ENCODE data around the gene COMMD1. TPM values are rescaled to one million over a fixed set of nuclear protein-coding genes. Genes with fewer than 3 reads are reported as not detected.

The COMMD1 gene
- total and polyA plus RNA-seq, 4 donors: 43.1 to 73.0 (median 57.2) TPM

GRCh38 chr2:61959381-61960293, 54.2 kb downstream of the COMMD1 start:
- no peaks in the 10 kb centered on the region for H3K27me3 ChIP-seq (ENCODE audit: control insufficient read depth, insufficient read depth, low read length)
- H3K4me1 ChIP-seq (ENCODE audit: control insufficient read depth, insufficient read depth, low read length): no peaks in the 10 kb centered on the region
- H3K9me3 ChIP-seq (ENCODE audit: control insufficient read depth, insufficient read depth, low read length): no peaks in the 10 kb centered on the region

DNA sequence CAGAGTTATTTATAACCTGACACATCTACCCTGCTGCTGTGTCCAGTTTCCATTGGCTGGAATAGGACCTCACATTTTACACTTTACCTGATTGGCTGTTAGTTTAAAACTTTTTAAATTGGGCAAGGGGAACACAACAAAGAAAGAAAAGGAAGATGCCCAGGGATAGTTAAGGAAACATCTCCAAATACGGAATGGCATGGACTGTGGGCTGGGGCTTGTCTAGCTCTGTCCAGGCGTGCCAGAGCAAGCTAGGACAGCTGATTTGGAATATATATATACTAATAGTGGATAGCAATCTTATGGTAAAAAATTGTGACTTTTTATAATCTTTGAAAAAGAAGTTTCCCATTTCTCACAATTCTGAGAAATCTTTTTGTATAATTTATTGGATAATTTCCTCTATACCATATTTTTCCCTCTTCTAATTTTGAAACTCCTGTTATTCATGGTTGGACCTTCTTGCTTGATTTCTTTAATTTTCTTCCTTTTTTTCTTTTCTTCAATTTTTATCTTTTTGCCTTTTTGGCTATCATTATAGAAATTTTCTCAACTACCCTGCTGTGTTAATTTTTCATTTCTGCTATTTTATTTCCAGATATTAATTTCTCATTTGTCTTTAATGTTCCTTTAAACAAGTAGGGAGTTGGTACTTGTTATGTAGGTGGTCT, 55.9 kb downstream of the COMMD1 start:
- no peak overlapping the region for H3K4me3 ChIP-seq (ENCODE audit: low read depth, low read length)
- no peaks in the 10 kb centered on the region for H3K27me3 ChIP-seq (ENCODE audit: control insufficient read depth, insufficient read depth, low read length)
- no peaks in the 10 kb centered on the region for H3K9me3 ChIP-seq (ENCODE audit: control insufficient read depth, insufficient read depth, low read length)
- no peaks in the 10 kb centered on the region for H3K4me1 ChIP-seq (ENCODE audit: control insufficient read depth, insufficient read depth, low read length)
- WGBS (ENCODE audit: insufficient coverage): 100% methylated on average over 1 of the region's 2 CpGs
- no peak overlapping the region for H3K27ac ChIP-seq (ENCODE audit: low read depth, low read length)
- no peak for DNase-seq (ENCODE audit: low read depth in 4 of 6, low spot score in 6 of 6)
- no peaks in the 10 kb centered on the region for H3K36me3 ChIP-seq (ENCODE audit: control insufficient read depth, insufficient read depth, low read length)

More at GRCh38 chr2:61959381-61960293, 54.2 kb downstream of the COMMD1 start:
- WGBS (ENCODE audit: insufficient coverage): 78% methylated on average over 1 of the region's 7 CpGs
- Histone ChIP-seq H3K27ac (ENCODE audit: low read depth, low read length) (no peak overlapping the region), H3K36me3 (ENCODE audit: control insufficient read depth, insufficient read depth, low read length) (no peaks in the 10 kb centered on the region), H3K4me3 (ENCODE audit: low read depth, low read length) (no peak overlapping the region)
- DNase-seq (ENCODE audit: low read depth in 4 of 6, low spot score in 6 of 6): no peak

GRCh38 chr2:61962095-61962984, 56.9 kb downstream of the COMMD1 start:
- Histone ChIP-seq H3K9me3 (ENCODE audit: control insufficient read depth, insufficient read depth, low read length) (no peaks in the 10 kb centered on the region), H3K4me3 (ENCODE audit: low read depth, low read length) (no peak overlapping the region), H3K4me1 (ENCODE audit: control insufficient read depth, insufficient read depth, low read length) (no peaks in the 10 kb centered on the region), H3K27ac (ENCODE audit: low read depth, low read length) (no peak overlapping the region), H3K27me3 (ENCODE audit: control insufficient read depth, insufficient read depth, low read length) (no peaks in the 10 kb centered on the region), H3K36me3 (ENCODE audit: control insufficient read depth, insufficient read depth, low read length) (no peaks in the 10 kb centered on the region)
- WGBS (ENCODE audit: insufficient coverage): no CpG with 5 or more reads among the region's 5 CpGs
- no peak for DNase-seq (ENCODE audit: low read depth in 4 of 6, low spot score in 6 of 6)

DNA sequence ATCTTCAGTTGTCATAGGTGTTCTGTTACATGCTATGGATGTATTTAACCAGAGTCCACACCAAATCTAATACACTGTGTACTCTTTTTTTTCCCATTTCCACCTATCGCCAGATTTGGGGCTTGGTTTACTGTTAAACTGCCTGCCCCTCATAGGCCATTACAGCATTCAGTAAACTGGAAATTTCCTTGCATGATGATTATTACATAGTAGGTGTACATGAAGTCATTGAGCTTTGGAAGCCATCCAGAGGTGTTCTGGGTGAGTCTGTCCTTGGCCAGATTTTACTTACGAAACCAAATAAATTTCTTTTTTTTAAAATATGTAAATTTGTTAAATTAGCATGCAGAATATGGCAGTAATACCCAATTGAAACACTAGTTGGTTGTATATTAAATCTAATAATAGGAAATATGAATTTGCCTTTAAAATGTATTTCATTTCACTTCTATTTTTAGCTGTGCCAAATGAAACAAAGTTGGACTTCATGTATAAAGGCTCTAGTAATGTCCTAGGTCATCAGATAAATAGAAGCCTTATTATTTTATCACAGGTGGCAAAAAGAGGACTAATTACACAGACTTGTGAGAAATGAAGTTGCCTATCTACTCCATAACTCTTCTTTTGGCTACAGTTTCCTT, 60.7 kb downstream of the COMMD1 start:
- H3K9me3 ChIP-seq (ENCODE audit: control insufficient read depth, insufficient read depth, low read length): no peaks in the 10 kb centered on the region
- no peaks in the 10 kb centered on the region for H3K4me1 ChIP-seq (ENCODE audit: control insufficient read depth, insufficient read depth, low read length)
- no peak for DNase-seq (ENCODE audit: low read depth in 4 of 6, low spot score in 6 of 6)
- H3K27ac ChIP-seq (ENCODE audit: low read depth, low read length): no peak overlapping the region
- no peaks in the 10 kb centered on the region for H3K36me3 ChIP-seq (ENCODE audit: control insufficient read depth, insufficient read depth, low read length)
- no peaks in the 10 kb centered on the region for H3K27me3 ChIP-seq (ENCODE audit: control insufficient read depth, insufficient read depth, low read length)
- no peak overlapping the region for H3K4me3 ChIP-seq (ENCODE audit: low read depth, low read length)
- no CpG with 5 or more reads among the region's 2 CpGs for whole genome bisulfite sequencing (ENCODE audit: insufficient coverage)

DNA sequence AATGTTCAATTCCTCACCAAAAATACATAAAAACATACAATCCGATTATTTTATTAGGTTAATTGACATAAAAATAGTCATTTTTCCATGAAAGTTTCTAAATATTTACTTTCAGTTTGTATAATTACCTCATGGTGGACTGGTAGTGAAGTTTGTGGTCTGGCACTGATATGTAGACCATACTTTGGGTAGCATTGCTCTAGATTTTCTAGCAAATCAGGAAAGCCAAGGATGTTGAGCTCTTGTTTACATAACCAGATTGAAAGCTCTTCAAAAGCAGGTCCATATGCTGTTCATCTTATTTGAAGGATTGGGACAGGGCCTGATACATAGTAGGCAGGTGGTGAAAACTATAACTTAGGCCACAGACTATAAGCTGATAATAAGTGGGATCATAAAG, 61.8 kb downstream of the COMMD1 start:
- no peak overlapping the region for H3K27ac ChIP-seq (ENCODE audit: low read depth, low read length)
- WGBS (ENCODE audit: insufficient coverage): no CpG with 5 or more reads among the region's 1 CpG
- no peaks in the 10 kb centered on the region for H3K4me1 ChIP-seq (ENCODE audit: control insufficient read depth, insufficient read depth, low read length)
- H3K9me3 ChIP-seq (ENCODE audit: control insufficient read depth, insufficient read depth, low read length): no peaks in the 10 kb centered on the region
- H3K27me3 ChIP-seq (ENCODE audit: control insufficient read depth, insufficient read depth, low read length): no peaks in the 10 kb centered on the region
- no peak overlapping the region for H3K4me3 ChIP-seq (ENCODE audit: low read depth, low read length)
- H3K36me3 ChIP-seq (ENCODE audit: control insufficient read depth, insufficient read depth, low read length): no peaks in the 10 kb centered on the region
- DNase-seq (ENCODE audit: low read depth in 4 of 6, low spot score in 6 of 6): no peak

DNA sequence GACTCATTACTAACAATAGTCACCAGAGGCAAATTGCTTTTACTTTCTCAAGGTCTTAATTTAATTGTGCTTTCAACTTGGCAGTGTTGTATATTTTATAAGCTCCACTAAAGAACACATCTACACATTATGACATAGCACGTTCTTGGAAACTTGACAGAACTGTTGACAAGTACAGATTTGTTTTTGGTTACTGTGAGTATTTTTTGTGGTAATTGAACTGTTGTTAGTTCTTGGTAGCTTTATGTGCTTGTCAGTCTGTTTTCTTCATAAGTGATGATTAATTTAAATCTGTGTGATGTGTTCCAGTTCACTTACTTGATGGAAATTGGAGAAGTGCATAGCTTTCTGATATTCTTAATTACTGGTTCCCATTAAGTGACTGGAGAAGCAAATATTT, 63.9 kb downstream of the COMMD1 start:
- Histone ChIP-seq H3K27ac (ENCODE audit: low read depth, low read length) (no peak overlapping the region), H3K4me1 (ENCODE audit: control insufficient read depth, insufficient read depth, low read length) (no peaks in the 10 kb centered on the region), H3K36me3 (ENCODE audit: control insufficient read depth, insufficient read depth, low read length) (no peaks in the 10 kb centered on the region), H3K4me3 (ENCODE audit: low read depth, low read length) (no peak overlapping the region), H3K27me3 (ENCODE audit: control insufficient read depth, insufficient read depth, low read length) (no peaks in the 10 kb centered on the region), H3K9me3 (ENCODE audit: control insufficient read depth, insufficient read depth, low read length) (no peaks in the 10 kb centered on the region)
- no CpG with 5 or more reads among the region's 1 CpG for WGBS (ENCODE audit: insufficient coverage)
- DNase-seq (ENCODE audit: low read depth in 4 of 6, low spot score in 6 of 6): peak in 2 of 6 donors; percentile 41 to 64

DNA sequence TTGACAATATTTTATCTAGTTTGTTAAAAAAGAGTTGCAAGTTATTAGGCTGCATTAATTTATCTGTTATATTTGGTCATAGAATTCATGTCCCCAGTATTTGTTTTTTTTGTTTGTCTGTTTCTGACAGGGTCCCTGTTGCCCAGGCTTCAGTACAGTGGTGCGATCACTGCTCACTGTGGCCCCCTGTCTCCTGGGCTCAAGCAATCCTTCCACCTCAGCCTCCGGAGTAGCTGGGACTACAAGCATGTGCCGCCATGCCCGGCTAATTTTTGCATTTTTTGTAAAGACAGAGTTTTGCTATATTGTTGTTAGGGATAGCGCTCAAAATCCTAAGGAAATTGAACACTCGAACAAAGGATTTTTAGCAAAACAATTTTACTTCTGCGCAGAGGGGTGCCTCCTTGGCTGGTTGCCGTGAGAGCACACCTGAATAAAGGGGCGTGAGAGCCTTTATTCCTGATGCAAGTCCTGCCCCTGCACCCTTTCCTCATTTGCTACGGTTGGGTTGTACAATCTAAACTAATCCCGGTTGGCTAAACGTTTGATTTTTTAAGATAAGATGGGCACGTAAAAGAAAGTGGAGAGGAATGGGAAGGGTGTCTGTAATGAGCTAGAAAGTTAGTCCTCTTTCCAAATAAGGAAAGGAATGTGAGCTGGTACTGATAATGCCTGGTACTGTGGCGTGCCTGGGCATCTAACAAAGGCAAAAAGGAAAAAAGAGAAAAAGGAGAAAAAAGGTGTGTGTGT, 65.5 kb downstream of the COMMD1 start:
- 84% methylated on average over 10 of the region's 14 CpGs for WGBS (ENCODE audit: insufficient coverage)
- Histone ChIP-seq H3K27me3 (ENCODE audit: control insufficient read depth, insufficient read depth, low read length) (no peaks in the 10 kb centered on the region), H3K9me3 (ENCODE audit: control insufficient read depth, insufficient read depth, low read length) (no peaks in the 10 kb centered on the region), H3K27ac (ENCODE audit: low read depth, low read length) (no peak overlapping the region), H3K4me1 (ENCODE audit: control insufficient read depth, insufficient read depth, low read length) (no peaks in the 10 kb centered on the region), H3K4me3 (ENCODE audit: low read depth, low read length) (no peak overlapping the region), H3K36me3 (ENCODE audit: control insufficient read depth, insufficient read depth, low read length) (no peaks in the 10 kb centered on the region)
- DNase-seq (ENCODE audit: low read depth in 4 of 6, low spot score in 6 of 6): no peak

DNA sequence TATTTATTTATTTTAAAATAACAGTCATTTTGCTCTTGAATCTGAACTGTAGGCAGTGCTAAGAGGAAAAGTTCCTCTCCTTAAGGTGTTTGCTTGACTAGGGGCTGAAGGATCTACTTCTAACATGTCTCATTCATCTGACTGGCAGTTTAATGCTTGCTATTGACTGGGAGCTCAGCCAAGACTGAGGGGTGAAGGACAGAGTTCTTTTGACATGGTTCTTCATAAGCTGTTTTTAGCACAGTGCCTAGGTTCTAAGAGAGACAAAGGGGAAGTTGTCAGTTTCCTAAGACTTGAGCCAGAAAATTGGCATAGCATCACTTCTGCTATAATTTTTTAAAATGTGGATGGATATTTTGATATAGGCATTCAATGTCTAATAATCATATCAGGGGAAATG, 73.0 kb downstream of the COMMD1 start:
- H3K27me3 ChIP-seq (ENCODE audit: control insufficient read depth, insufficient read depth, low read length): no peaks in the 10 kb centered on the region
- no peaks in the 10 kb centered on the region for H3K4me1 ChIP-seq (ENCODE audit: control insufficient read depth, insufficient read depth, low read length)
- DNase-seq (ENCODE audit: low read depth in 4 of 6, low spot score in 6 of 6): peak in 3 of 6 donors; percentile 12 to 59 (median 51)
- H3K4me3 ChIP-seq (ENCODE audit: low read depth, low read length): no peak overlapping the region
- peaks cover 3% of the 10 kb centered on the region for H3K9me3 ChIP-seq (ENCODE audit: control insufficient read depth, insufficient read depth, low read length)
- no peak overlapping the region for H3K27ac ChIP-seq (ENCODE audit: low read depth, low read length)
- H3K36me3 ChIP-seq (ENCODE audit: control insufficient read depth, insufficient read depth, low read length): no peaks in the 10 kb centered on the region

All from spinal cord (tissue), 10 donors.